Transverse colon (tissue), 4 donors: Measurements from ENCODE around the gene CCDC81.

Experiments used
- CTCF ChIP-seq, 5 experiments: fragments of 200-600 bp in 3 of 5; fragments of 450-650 bp in 2 of 5; sonication (generic) in 3 of 5; IDR thresholded peaks; 1 replicate in 2 of 5; 2 replicates in 3 of 5; pipeline ENCODE4 v1.5.1; 2016 to 2017; ENCODE audit warnings: antibody characterized with exemption in 5 of 5, inconsistent platforms in 3 of 5, mild to moderate bottlenecking in 2 of 5, moderate library complexity in 1 of 5
- POLR2AphosphoS5 ChIP-seq, 3 donors: sonication (generic); formaldehyde crosslinking; IDR thresholded peaks; one replicate each; pipeline ENCODE4 v1.6.1; 2016; ENCODE audit warnings: antibody characterized with exemption in 3 of 3

GRCh38 chr11:86337227-86337626 lies 37.5 kb upstream of the CCDC81 start:
- TF ChIP-seq CTCF (IDR thresholded peaks at IDR 0.05): no peak
- TF ChIP-seq POLR2AphosphoS5 (IDR thresholded peaks at IDR 0.05): no peak
